Measurements from ENCODE around the gene ARSA.

GRCh38 chr22:50630376-50630775, 2.4 kb upstream of the ARSA start:
- no peak for TF ChIP-seq POLR2AphosphoS5 (IDR thresholded peaks at IDR 0.05; ENCODE audit: borderline replicate concordance, low read depth, low read length)
- TF ChIP-seq EZH2 (IDR thresholded peaks at IDR 0.05), result no peak
- TF ChIP-seq FOXP2 (optimal IDR thresholded peaks at IDR 0.05; ENCODE audit: control extremely low read depth, extremely low read length, insufficient read depth), result no peak

Measured in SK-N-MC (cell line).